GM18867 (cell line): Measurements from ENCODE around the gene SUPT6H.
"Not testable (repeated sequence)": the region's sequence is repeated elsewhere in the genome, so short reads cannot be mapped to it uniquely, and the experiment has no call there.

Experiments used
- ATAC-seq: cut with Tn5 transposase; IDR thresholded peaks from one replicate; pipeline ENCODE4 v1.9.1; 2021; ENCODE audit warnings: mild to moderate bottlenecking, moderate library complexity; ENCODE audit not compliant: unreplicated experiment

The SUPT6H gene

GRCh38 chr17:28717578-28718332 is 55.8 kb downstream of the SUPT6H start, which contains the start of gene RAB34:
Gene RAB34, minus strand, starts transcription at chr17:28717868. Its CDS starts 602 bp downstream, at chr17:28717266.
- no peak for ATAC-seq

DNA sequence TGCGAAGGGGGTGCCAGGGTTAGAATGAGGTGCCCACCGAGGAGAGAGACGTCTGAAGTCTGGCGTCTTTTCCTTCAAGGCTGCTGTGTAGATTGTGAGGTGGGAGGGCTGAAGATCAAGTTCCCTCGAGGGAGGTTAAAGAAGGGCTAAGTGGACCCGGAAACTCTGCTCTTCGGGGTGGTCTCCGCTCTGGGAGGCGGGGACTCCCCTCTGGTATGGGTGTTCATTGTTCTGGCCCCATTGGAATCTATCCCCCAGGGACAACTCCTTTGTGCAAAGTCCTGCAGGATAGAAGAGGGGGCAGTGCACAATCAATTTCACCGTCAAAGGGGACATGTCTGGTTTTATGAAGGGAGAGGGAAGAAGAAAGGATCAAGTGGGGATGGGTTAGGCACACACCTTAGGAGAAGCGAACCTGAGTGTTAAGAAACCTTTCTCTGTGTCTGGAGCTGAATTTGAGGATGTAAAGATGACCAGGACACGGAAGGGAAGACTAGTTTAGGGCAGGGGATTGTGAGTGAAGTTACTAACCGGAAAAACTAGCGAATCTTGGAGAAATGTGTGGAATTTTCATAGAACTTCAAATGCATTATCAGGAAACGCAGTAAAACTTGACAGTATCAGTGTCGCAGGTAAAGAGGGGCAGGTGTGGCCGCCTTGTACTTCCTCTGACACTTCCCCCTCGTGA is 56.5 kb downstream of the SUPT6H start:
- ATAC-seq: no peak

DNA sequence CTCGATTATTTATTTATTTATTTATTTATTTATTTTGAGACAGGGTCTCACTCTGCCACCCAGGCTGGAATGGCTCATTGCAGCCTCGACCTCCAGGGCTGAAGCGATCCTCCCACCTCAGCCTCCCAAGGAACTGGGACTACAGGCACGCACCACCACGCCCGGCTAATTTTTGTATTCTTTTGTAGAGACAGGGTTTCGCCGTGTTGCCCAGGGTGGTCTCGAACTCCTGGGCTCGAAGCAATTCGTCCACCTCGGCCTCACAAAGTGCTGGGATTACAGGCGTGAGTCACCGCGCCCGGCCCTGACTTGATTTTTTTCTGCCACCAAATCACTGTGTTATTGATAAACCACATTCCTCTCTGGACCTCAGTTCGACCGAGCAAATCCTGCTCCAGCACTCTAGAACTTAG is 57.0 kb downstream of the SUPT6H start:
- no peak for ATAC-seq

DNA sequence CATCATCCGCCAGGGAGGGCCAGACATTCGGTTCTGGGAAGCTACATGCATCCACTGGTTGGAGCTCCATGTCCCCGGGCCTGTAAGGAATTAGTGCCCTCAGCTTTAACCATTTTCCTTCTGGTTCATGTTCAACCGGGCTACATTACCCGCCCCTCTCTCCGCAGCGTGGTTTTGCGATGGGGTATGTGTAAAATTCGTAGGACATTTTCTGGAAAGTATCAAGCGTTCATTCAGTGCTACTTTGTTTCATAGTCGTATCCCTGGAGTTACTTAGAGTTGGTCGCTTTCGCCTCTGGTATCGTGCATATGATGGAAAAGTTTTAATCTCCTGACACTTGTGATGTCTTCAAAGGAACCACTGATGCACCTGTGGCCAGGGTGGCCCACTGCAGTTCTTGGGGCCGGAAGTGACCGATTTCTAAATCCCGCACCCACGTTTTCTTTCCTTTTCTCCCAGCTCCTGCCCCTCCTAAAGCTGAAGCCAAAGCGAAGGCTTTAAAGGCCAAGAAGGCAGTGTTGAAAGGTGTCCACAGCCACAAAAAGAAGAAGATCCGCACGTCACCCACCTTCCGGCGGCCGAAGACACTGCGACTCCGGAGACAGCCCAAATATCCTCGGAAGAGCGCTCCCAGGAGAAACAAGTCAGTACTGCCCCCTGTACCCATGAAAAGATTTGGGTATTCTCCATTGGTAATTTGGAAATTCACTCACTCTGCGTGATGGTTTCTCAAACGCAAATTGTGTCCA is 58.4 kb downstream of the SUPT6H start:
- ATAC-seq: no peak

DNA sequence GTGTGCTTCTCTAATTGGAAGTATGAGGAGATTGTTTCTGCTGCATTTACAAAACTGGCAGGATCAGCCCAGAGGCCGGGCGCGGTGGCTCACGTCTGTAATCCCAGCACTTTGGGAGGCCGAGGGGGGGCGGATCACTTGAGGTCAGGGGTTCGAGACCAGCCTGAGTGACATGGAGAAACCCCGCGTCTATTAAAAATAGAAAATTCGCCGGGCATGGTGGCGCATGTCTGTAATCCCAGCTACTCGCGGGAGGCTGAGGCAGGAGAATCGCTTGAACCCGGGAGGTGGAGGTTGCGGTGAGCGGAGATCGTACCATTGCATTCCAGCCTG is 59.0 kb downstream of the SUPT6H start:
- ATAC-seq: not testable (repeated sequence)

DNA sequence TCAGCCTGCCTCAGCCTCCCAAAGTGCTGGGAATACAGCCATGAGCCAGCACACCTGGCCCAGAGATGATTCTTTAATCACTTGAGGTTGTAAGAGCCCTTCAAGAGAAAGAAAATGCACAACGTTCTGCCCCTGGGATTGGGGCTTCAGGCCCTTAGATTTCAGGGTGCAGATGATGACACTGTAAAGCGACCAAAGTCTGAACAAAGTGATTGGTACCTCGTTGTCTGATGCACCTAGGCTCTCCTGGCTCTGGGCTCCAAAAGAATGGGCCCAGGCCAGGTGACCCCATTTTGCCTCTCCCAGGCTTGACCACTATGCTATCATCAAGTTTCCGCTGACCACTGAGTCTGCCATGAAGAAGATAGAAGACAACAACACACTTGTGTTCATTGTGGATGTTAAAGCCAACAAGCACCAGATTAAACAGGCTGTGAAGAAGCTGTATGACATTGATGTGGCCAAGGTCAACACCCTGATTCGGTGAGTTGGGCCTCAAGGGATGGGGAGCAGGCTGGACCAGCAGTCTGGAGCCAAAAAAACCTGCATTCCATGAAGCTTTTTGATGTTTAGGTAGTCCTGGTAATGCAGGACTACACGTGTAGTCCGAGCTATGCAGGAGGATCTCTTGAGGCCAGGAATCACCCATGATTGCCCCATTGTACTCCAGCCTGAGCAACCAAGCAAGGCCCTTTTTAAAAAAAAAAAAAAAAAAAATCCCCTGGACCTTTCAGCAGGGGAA is 60.6 kb downstream of the SUPT6H start:
- no peak for ATAC-seq

DNA sequence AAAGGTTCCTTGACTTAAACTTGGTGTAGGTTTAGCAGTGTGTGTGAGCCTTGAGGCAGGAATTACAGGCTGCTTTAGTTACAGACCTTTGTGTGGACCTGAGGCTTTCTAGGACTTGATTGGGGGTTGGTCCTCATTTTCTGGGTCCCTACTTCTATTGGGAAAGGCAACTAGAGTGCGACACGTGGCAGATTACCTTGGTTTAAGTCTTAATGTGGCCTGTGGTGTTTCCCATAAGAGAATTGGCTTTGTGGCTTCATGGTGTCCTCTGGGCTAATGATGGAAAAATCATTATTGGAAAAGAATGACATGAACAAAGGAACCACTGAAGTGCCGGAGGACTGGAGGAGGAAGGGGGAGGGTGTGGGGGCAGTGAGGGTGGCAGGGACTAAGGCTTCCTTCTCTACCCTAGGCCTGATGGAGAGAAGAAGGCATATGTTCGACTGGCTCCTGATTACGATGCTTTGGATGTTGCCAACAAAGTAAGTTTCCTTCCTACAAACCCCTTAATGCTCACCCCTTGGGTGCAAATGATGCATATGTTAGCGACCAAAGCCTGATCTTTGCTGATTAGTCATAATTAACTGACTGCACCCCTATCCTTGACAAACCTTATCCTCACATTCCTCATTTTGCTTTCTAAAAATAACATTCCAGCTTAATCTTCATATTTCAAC is 61.3 kb downstream of the SUPT6H start:
- ATAC-seq: no peak

DNA sequence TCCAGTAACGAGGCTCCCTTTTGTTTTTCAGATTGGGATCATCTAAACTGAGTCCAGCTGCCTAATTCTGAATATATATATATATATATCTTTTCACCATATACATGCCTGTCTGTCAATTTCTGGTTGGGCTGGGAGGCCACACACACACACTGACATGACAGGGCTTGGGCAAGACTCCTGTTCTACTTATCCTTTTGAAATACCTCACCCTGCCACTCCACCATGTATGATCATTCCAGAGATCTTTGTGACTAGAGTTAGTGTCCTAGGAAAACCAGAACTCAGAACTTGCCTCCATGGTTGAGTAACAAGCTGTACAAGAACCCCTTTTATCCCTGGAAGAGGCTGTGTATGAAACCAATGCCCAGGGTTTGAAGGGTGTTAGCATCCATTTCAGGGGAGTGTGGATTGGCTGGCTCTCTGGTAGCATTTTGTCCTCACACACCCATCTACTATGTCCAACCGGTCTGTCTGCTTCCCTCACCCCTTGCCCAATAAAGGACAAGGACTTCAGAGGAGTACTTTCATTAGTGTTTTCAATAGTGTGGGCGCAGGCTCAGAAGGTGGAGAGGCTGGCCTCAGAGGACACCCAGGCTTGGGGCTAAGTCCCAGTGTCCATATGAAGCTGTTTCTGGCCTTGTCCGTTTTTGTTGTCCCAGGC is 62.0 kb downstream of the SUPT6H start:
- ATAC-seq: not testable (repeated sequence)

GRCh38 chr17:28724500-28725165 is 62.6 kb downstream of the SUPT6H start:
- ATAC-seq: no peak

DNA sequence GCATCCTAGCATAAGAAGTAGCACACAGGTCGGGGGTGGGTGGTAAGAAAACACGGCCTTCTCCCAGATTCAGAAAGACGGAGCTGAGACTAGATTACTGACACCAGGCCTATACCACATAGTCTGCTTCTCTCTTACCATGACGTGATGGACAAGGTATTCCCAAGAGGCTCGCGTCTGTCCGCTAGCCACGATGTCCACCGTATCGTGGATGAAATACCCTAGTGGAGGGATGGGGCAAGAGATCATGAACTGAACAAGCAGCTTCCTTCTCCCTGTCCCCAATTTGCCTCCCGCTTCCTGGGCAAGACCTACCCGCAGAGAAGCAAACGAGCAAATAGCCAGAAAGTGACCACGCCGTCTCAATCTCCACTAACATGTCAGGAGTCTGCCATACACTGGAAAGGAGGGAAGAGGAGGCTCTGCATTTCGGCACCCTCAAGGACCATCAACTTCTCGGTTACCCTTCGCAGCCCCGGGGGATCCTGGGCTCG is 63.2 kb downstream of the SUPT6H start:
- ATAC-seq: no peak

GRCh38 chr17:28725660-28726225 is 63.7 kb downstream of the SUPT6H start:
- ATAC-seq: peak; percentile 5

DNA sequence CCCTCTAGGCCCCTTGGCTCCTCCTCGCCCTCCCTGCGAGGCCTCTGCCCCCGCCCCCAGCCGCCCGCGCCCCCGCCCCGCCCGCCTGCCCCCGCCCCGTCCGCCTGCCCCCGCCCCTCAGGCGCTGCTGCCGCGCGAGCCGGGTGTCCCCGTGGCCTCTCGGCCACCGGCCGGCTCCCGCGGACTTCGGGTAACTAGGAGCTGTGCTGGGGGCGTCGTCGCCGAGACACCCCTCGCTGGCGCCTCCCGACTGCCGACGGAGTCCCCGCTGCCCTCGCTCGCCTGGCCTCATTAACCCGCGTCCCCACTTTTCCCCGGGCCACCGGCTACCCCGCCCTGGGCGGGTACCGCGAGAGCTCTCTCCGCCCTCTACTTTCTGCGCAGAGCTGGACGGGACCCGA is 64.2 kb downstream of the SUPT6H start, which contains the start of gene TLCD1:
TSS of gene TLCD1 (minus strand) at position 8 of the 401 bp plus-strand sequence. CDS start 136 bp downstream, outside the sequence.
- peak; percentile 21 for ATAC-seq

GRCh38 chr17:28726627-28727491 is 64.9 kb downstream of the SUPT6H start:
- ATAC-seq: peak; percentile 49

DNA sequence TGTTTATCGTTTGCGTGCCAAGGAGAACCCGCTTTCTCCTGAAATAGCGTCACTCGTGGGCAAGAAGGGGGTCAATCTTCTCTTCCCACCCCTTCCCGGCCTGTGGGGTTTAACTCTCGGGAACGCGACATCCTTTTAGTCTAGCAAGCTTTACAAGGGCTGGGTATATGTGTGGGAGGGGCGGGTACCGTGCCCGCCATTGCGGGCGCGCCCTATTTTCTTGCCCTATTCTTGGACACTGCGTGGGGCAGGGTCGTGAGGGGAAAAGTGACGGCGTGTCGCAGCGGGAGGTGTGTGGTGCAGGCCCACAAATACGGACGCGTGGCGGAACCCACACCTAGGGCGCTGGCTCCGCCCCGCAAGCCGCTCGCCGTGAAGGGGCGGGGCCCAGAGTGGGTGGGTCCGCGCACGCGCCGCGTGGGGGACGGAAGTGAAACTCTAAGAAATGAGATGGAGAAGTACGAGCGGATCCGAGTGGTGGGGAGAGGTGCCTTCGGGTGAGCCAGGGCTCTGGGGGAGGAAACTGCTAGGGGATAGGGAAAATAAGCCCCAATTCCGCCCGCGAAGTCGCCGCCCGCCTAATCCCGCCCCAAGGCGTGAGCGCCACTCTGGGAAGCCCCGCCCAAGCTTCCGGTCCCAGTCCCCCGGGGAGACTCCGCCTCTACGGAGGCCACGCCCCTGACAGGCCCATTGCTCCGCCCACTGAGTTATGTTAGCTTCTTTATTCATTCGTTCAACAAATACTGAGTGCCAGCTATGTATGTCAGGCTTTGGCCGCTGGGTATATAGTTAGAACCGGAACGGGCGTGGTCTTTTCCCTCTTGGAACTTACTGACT is 66.6 kb downstream of the SUPT6H start, which contains the start of gene NEK8:
TSS of gene NEK8 (plus strand) at position 425 of the 837 bp plus-strand sequence. CDS start at position 451, 26 bp downstream.
- ATAC-seq: peak; percentile 45

GRCh38 chr17:28729950-28730330 is 67.9 kb downstream of the SUPT6H start:
- ATAC-seq: no peak

GRCh38 chr17:28733346-28733745 is 71.3 kb downstream of the SUPT6H start:
- ATAC-seq: no peak
